ENCODE results near the gene COX8A. TPM values are rescaled to one million over a fixed set of nuclear protein-coding genes. Genes with fewer than 3 reads are reported as not detected.

Gene COX8A
- total RNA-seq, 1 experiment from 2014 or later: 448 TPM

GRCh38 chr11:64022125-64022784 is 47.8 kb downstream of the COX8A start:
- no TSS peak for BruUV-seq (replicated peaks)
- DNase-seq: no peak
- Mint-ChIP-seq H3K4me3 (ENCODE audit: unreplicated experiment) (no peak overlapping the region), H3K36me3 (ENCODE audit: insufficient read depth, unreplicated experiment) (peaks cover 9% of the 10 kb centered on the region), H3K9me3 (ENCODE audit: unreplicated experiment) (no peaks in the 10 kb centered on the region), H3K27me3 (ENCODE audit: insufficient read depth, unreplicated experiment) (no peaks in the 10 kb centered on the region), H3K4me1 (ENCODE audit: low read depth, unreplicated experiment) (no peaks in the 10 kb centered on the region), H3K27ac (ENCODE audit: unreplicated experiment) (no peak overlapping the region)
- no peaks in the 10 kb centered on the region for H3K9me3 ChIP-seq
- no peak for TF ChIP-seq CTCF (IDR thresholded peaks at IDR 0.05; ENCODE audit: insufficient read depth in 1 of 2, low read depth in 1 of 2, low read length in 1 of 2, severe bottlenecking in 1 of 2, unreplicated experiment in 1 of 2)
- H3K36me3 ChIP-seq (ENCODE audit: control insufficient read depth, insufficient read depth, low read length): no peaks in the 10 kb centered on the region
- ChIA-PET POLR2A (no interaction called here), CTCF (interaction anchor here (0.6 to 0.7 kb wide), 2 partner anchors 131 to 1010 kb away, joined by 3 to 4 read pairs; no protein-coding TSS in a partner anchor)
- intact Hi-C loops (cut with micrococcal nuclease; ENCODE audit: unreplicated experiment): no loop called here
- no peak overlapping the region for H3K4me3 ChIP-seq (ENCODE audit: low read depth, low read length)
- H3K4me1 ChIP-seq: no peaks in the 10 kb centered on the region
- no peaks in the 10 kb centered on the region for H3K27me3 ChIP-seq (replicated peaks; ENCODE audit: control insufficient read depth, insufficient read depth, low read length)

DNA sequence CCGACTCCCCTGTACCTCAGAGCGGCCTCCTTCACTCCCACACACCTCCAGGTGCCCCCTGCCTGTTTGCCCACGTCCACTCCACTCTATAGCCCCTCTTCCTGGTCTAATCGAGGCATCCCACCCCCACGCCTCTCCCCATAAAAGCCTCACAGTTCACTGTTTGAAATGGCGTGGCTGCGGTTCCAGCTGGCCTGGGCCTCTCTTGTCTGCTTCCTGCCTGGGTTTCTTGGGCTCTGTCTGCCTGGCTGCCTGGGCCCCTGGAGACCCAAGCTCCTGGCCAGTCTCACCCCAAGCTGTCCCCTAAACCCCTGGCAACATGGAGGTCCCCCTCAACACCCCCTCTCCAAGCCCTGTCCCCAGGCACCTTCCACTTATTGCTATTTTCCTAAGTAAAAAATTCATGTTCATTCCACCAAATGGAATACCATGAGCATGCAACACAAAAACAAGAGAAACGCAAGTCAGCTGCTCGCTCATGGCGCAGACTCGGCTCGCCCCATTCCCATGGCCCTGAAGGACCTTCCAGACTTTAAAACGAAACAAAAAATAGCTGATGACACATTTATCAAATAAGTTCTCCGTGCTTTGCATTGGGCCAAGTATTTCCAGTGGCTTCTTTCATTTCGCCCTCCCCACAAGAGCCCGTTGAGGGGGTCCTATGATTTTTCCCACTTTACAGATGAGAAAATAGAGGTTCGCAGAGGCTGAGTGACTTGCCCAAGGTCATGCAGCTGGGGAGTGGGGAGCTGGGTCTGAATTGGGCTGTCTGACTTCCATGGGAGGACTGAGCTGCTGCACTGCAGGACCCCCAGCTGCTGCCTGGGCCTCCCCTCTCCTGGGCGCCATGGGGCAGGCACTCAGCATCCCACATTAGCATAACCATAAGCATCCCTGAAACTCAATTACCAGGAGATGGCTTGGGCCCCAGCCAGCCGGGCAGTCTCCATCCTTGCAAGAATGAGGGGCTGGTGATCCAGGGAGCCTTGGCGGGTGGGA is 49.6 kb downstream of the COX8A start:
- no peak overlapping the region for H3K4me3 ChIP-seq (ENCODE audit: low read depth, low read length)
- no peak for DNase-seq
- Mint-ChIP-seq H3K36me3 (ENCODE audit: insufficient read depth, unreplicated experiment) (peaks cover 9% of the 10 kb centered on the region), H3K9me3 (ENCODE audit: unreplicated experiment) (no peaks in the 10 kb centered on the region), H3K27ac (ENCODE audit: unreplicated experiment) (no peak overlapping the region), H3K27me3 (ENCODE audit: insufficient read depth, unreplicated experiment) (no peaks in the 10 kb centered on the region), H3K4me3 (ENCODE audit: unreplicated experiment) (no peak overlapping the region), H3K4me1 (ENCODE audit: low read depth, unreplicated experiment) (no peaks in the 10 kb centered on the region)
- no peaks in the 10 kb centered on the region for H3K27me3 ChIP-seq (replicated peaks; ENCODE audit: control insufficient read depth, insufficient read depth, low read length)
- H3K4me1 ChIP-seq: no peaks in the 10 kb centered on the region
- ChIA-PET POLR2A (no interaction called here), CTCF (no interaction called here)
- H3K9me3 ChIP-seq: no peaks in the 10 kb centered on the region
- intact Hi-C loops (cut with micrococcal nuclease; ENCODE audit: unreplicated experiment): no loop called here
- no peak for TF ChIP-seq CTCF (IDR thresholded peaks at IDR 0.05; ENCODE audit: insufficient read depth in 1 of 2, low read depth in 1 of 2, low read length in 1 of 2, severe bottlenecking in 1 of 2, unreplicated experiment in 1 of 2)
- no TSS peak for BruUV-seq (replicated peaks)
- H3K36me3 ChIP-seq (ENCODE audit: control insufficient read depth, insufficient read depth, low read length): no peaks in the 10 kb centered on the region

DNA sequence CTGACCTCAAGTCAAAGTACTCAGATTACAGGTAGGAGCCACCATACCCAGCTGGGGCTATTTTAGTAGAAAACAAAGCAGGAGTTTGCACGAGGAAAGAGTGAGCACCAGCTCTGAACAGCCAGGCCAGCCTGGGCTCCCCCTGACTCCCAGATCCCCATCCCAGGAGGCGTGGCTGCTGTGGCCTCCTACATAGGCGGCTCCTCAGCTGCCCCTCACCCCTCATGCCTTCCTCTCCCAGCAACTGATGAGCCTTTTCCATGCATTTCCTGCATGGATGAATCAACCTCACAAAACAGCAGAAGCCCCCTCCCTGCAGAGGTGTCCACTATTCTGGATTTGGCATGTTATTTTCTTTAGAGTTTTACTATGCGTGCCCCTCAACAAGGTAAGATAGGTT is 50.8 kb downstream of the COX8A start:
- Histone ChIP-seq H3K36me3 (ENCODE audit: control insufficient read depth, insufficient read depth, low read length) (no peaks in the 10 kb centered on the region), H3K9me3 (no peaks in the 10 kb centered on the region), H3K4me3 (ENCODE audit: low read depth, low read length) (no peak overlapping the region), H3K4me1 (no peaks in the 10 kb centered on the region), H3K27me3 (replicated peaks; ENCODE audit: control insufficient read depth, insufficient read depth, low read length) (no peaks in the 10 kb centered on the region)
- Mint-ChIP-seq H3K9me3 (ENCODE audit: unreplicated experiment) (no peaks in the 10 kb centered on the region), H3K27me3 (ENCODE audit: insufficient read depth, unreplicated experiment) (no peaks in the 10 kb centered on the region), H3K36me3 (ENCODE audit: insufficient read depth, unreplicated experiment) (peaks cover 9% of the 10 kb centered on the region), H3K27ac (ENCODE audit: unreplicated experiment) (no peak overlapping the region), H3K4me1 (ENCODE audit: low read depth, unreplicated experiment) (no peaks in the 10 kb centered on the region), H3K4me3 (ENCODE audit: unreplicated experiment) (no peak overlapping the region)
- ChIA-PET CTCF (no interaction called here), POLR2A (no interaction called here)
- TF ChIP-seq CTCF (IDR thresholded peaks at IDR 0.05; ENCODE audit: insufficient read depth in 1 of 2, low read depth in 1 of 2, low read length in 1 of 2, severe bottlenecking in 1 of 2, unreplicated experiment in 1 of 2): no peak
- BruUV-seq (replicated peaks): no TSS peak
- intact Hi-C loops (cut with micrococcal nuclease; ENCODE audit: unreplicated experiment): no loop called here
- no peak for DNase-seq

Other genes with a start within 250 kb of the COX8A start
- 30.8 and 31.0 TPM in 2 replicates for gene ZFTA, start 205.8 kb upstream of the COX8A start, total RNA-seq (2022)
- 71.2 and 72.1 TPM in 2 replicates for gene SPINDOC, start 161.2 kb upstream of the COX8A start, total RNA-seq (2022)
- 63.5 and 64.5 TPM in 2 replicates for gene MARK2, start 135.5 kb upstream of the COX8A start, total RNA-seq (2022)
- gene RCOR2, start 57.5 kb upstream of the COX8A start, total RNA-seq (2022): 1.5 and 1.8 TPM in 2 replicates
- 42.7 and 43.7 TPM in 2 replicates for gene NAA40, start 35.6 kb upstream of the COX8A start, total RNA-seq (2022)
- gene OTUB1, start 11.8 kb downstream of the COX8A start, total RNA-seq (2022): 140 and 152 TPM in 2 replicates
- gene FLRT1, start 61.3 kb downstream of the COX8A start, total RNA-seq (2022): 0.14 and 0.39 TPM in 2 replicates
- gene MACROD1, start 191.5 kb downstream of the COX8A start, total RNA-seq (2022): 24.0 and 29.6 TPM in 2 replicates
- 293 and 297 TPM in 2 replicates for gene STIP1, start 211.6 kb downstream of the COX8A start, total RNA-seq (2022)
- 3.3 and 4.3 TPM in 2 replicates for gene FERMT3, start 232.1 kb downstream of the COX8A start, total RNA-seq (2022)